Measurements from ENCODE around the gene KCNJ4.

DNA sequence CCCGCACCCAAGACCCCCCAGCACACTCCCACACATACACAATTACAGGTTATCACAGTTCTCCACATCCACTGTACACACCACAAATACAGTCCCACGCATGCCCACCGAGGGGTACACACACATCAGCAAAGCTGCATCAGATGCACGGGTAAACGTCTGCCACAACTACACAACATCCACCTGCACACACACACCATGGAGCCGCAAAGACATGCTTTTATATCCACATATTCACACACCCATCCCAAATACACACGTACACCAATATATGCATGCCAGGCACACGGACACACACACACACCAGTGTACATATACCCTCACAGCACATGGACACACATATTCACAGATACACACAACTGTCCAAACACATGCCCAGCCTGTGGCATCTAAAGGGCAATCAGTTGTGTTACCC is 5.4 kb upstream of the KCNJ4 start:
- TF ChIP-seq, protein P1, sequence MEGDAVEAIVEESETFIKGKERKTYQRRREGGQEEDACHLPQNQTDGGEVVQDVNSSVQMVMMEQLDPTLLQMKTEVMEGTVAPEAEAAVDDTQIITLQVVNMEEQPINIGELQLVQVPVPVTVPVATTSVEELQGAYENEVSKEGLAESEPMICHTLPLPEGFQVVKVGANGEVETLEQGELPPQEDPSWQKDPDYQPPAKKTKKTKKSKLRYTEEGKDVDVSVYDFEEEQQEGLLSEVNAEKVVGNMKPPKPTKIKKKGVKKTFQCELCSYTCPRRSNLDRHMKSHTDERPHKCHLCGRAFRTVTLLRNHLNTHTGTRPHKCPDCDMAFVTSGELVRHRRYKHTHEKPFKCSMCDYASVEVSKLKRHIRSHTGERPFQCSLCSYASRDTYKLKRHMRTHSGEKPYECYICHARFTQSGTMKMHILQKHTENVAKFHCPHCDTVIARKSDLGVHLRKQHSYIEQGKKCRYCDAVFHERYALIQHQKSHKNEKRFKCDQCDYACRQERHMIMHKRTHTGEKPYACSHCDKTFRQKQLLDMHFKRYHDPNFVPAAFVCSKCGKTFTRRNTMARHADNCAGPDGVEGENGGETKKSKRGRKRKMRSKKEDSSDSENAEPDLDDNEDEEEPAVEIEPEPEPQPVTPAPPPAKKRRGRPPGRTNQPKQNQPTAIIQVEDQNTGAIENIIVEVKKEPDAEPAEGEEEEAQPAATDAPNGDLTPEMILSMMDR (IDR thresholded peaks at IDR 0.05): no peak
- TF ChIP-seq, protein P2, sequence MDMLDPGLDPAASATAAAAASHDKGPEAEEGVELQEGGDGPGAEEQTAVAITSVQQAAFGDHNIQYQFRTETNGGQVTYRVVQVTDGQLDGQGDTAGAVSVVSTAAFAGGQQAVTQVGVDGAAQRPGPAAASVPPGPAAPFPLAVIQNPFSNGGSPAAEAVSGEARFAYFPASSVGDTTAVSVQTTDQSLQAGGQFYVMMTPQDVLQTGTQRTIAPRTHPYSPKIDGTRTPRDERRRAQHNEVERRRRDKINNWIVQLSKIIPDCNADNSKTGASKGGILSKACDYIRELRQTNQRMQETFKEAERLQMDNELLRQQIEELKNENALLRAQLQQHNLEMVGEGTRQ (IDR thresholded peaks at IDR 0.05): no peak
- TF ChIP-seq EP300 (IDR thresholded peaks at IDR 0.05) (no peak), MYC (IDR thresholded peaks at IDR 0.05; ENCODE audit: borderline replicate concordance, low read length) (no peak), POLR2A (IDR thresholded peaks at IDR 0.05; ENCODE audit: low read length) (no peak), RAD21 (conservative IDR thresholded peaks at IDR 0.05 in 1 of 2, IDR thresholded peaks at IDR 0.05 in 1 of 2) (no peak)
- TF ChIP-seq, protein P3, sequence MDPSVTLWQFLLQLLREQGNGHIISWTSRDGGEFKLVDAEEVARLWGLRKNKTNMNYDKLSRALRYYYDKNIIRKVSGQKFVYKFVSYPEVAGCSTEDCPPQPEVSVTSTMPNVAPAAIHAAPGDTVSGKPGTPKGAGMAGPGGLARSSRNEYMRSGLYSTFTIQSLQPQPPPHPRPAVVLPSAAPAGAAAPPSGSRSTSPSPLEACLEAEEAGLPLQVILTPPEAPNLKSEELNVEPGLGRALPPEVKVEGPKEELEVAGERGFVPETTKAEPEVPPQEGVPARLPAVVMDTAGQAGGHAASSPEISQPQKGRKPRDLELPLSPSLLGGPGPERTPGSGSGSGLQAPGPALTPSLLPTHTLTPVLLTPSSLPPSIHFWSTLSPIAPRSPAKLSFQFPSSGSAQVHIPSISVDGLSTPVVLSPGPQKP (IDR thresholded peaks at IDR 0.05; ENCODE audit: low read depth, low read length): no peak
- TF ChIP-seq, protein P4, sequence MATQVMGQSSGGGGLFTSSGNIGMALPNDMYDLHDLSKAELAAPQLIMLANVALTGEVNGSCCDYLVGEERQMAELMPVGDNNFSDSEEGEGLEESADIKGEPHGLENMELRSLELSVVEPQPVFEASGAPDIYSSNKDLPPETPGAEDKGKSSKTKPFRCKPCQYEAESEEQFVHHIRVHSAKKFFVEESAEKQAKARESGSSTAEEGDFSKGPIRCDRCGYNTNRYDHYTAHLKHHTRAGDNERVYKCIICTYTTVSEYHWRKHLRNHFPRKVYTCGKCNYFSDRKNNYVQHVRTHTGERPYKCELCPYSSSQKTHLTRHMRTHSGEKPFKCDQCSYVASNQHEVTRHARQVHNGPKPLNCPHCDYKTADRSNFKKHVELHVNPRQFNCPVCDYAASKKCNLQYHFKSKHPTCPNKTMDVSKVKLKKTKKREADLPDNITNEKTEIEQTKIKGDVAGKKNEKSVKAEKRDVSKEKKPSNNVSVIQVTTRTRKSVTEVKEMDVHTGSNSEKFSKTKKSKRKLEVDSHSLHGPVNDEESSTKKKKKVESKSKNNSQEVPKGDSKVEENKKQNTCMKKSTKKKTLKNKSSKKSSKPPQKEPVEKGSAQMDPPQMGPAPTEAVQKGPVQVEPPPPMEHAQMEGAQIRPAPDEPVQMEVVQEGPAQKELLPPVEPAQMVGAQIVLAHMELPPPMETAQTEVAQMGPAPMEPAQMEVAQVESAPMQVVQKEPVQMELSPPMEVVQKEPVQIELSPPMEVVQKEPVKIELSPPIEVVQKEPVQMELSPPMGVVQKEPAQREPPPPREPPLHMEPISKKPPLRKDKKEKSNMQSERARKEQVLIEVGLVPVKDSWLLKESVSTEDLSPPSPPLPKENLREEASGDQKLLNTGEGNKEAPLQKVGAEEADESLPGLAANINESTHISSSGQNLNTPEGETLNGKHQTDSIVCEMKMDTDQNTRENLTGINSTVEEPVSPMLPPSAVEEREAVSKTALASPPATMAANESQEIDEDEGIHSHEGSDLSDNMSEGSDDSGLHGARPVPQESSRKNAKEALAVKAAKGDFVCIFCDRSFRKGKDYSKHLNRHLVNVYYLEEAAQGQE (IDR thresholded peaks at IDR 0.05): no peak

All from A549 (cell line).